ENCODE results near the gene ALK.
"Not testable (repeated sequence)": the region's sequence is repeated elsewhere in the genome, so short reads cannot be mapped to it uniquely, and the experiment has no call there.

Gene ALK

GRCh38 chr2:29255004-29255403 is 666.4 kb downstream of the ALK start:
- no peak for DNase-seq

- not testable (repeated sequence) for DNase-seq
Observed at GRCh38 chr2:29253495-29254275, 667.7 kb downstream of the ALK start.

GRCh38 chr2:29253026-29253425 is 668.4 kb downstream of the ALK start:
- no peak for DNase-seq

- DNase-seq: no peak
Observed at GRCh38 chr2:29251406-29251805, 670.0 kb downstream of the ALK start.

- no peak for DNase-seq
Observed at GRCh38 chr2:29250977-29251376, 670.4 kb downstream of the ALK start.

- DNase-seq: no peak
Observed at GRCh38 chr2:29249666-29250253, 671.6 kb downstream of the ALK start.

GRCh38 chr2:29247336-29247914 is 674.0 kb downstream of the ALK start:
- no peak for DNase-seq

- DNase-seq: no peak
Observed at GRCh38 chr2:29246383-29247300, 674.7 kb downstream of the ALK start.

- no peak for DNase-seq
Observed at GRCh38 chr2:29245742-29246382, 675.5 kb downstream of the ALK start.

- not testable (repeated sequence) for DNase-seq
Observed at GRCh38 chr2:29245035-29245741, 676.2 kb downstream of the ALK start.

GRCh38 chr2:29242621-29243375 is 678.6 kb downstream of the ALK start:
- DNase-seq: no peak

GRCh38 chr2:29241955-29242565 is 679.3 kb downstream of the ALK start:
- DNase-seq: no peak

- no peak for DNase-seq
Observed at GRCh38 chr2:29241341-29241740, 680.0 kb downstream of the ALK start.

- no peak for DNase-seq
Observed at GRCh38 chr2:29240601-29241000, 680.8 kb downstream of the ALK start.

GRCh38 chr2:29239209-29239960 is 682.0 kb downstream of the ALK start:
- DNase-seq: no peak

GRCh38 chr2:29238497-29238896 is 682.9 kb downstream of the ALK start:
- DNase-seq: no peak

GRCh38 chr2:29236074-29236473 is 685.3 kb downstream of the ALK start:
- no peak for DNase-seq

- no peak for DNase-seq
Observed at GRCh38 chr2:29235411-29235810, 686.0 kb downstream of the ALK start.

- peak; percentile 48 for DNase-seq
Observed at GRCh38 chr2:29233428-29233827, 688.0 kb downstream of the ALK start.

- no peak for DNase-seq
Observed at GRCh38 chr2:29232041-29232440, 689.3 kb downstream of the ALK start.
